Fibroblast of lung (primary cell): ENCODE measurements around the gene PCGF1.

Experiments used
- CTCF ChIP-seq, 2 donors: IDR thresholded peaks in 1 of 2; conservative IDR thresholded peaks in 1 of 2; 1 replicate in 1 of 2; 2 replicates in 1 of 2; pipeline ENCODE4 v1.5.1; 2011 to 2012; ENCODE audit warnings: low read length in 2 of 2, control low read depth in 1 of 2, inconsistent platforms in 1 of 2, low read depth in 1 of 2, mild to moderate bottlenecking in 1 of 2
- EZH2 ChIP-seq: IDR thresholded peaks from 2 replicates; pipeline ENCODE4 v1.5.1; 2012; ENCODE audit warnings: low read length, control low read depth, mild to moderate bottlenecking; ENCODE audit errors: missing control alignments

- TF ChIP-seq EZH2 (no peak), CTCF (conservative IDR thresholded peaks at IDR 0.05 in 1 of 2, IDR thresholded peaks at IDR 0.05 in 1 of 2; ENCODE audit: low read depth in 1 of 2, low read length in 2 of 2) (no peak)
Measured at GRCh38 chr2:74505448-74506246, 1.8 kb downstream of the PCGF1 start.
